ENCODE measurements around the gene GABBR2.

DNA sequence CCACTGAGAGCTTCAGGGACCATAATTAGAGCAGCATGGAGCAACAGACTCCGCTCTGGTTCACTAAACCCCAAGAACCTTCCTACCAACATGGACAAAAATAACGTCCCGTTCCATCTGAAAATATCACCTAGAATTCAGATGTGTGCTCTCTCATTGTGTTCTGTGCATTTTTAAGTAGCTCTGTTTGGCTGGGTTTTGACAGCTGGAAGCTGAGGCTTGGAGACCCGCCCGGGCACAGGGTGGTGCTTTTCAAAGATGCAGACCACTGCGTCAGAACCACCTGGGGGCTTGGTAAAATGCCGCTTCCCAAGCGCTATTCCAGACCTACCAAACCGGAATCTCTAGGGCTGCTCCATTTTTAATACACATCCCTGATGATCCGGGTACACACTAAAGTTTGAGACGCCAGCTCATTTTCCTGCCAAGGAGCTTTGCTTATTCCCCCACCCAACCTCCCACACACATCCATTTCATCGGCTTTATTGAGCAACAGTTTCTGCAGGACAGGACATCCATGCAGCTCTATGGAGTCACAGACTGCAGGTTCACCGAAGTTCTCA, 104.8 kb downstream of the GABBR2 start:
- TF ChIP-seq, protein P1, sequence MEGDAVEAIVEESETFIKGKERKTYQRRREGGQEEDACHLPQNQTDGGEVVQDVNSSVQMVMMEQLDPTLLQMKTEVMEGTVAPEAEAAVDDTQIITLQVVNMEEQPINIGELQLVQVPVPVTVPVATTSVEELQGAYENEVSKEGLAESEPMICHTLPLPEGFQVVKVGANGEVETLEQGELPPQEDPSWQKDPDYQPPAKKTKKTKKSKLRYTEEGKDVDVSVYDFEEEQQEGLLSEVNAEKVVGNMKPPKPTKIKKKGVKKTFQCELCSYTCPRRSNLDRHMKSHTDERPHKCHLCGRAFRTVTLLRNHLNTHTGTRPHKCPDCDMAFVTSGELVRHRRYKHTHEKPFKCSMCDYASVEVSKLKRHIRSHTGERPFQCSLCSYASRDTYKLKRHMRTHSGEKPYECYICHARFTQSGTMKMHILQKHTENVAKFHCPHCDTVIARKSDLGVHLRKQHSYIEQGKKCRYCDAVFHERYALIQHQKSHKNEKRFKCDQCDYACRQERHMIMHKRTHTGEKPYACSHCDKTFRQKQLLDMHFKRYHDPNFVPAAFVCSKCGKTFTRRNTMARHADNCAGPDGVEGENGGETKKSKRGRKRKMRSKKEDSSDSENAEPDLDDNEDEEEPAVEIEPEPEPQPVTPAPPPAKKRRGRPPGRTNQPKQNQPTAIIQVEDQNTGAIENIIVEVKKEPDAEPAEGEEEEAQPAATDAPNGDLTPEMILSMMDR (IDR thresholded peaks at IDR 0.05): no peak
- no peak for TF ChIP-seq POLR2A (IDR thresholded peaks at IDR 0.05)
